ENCODE data around the gene TBCK.

TBCK gene

DNA sequence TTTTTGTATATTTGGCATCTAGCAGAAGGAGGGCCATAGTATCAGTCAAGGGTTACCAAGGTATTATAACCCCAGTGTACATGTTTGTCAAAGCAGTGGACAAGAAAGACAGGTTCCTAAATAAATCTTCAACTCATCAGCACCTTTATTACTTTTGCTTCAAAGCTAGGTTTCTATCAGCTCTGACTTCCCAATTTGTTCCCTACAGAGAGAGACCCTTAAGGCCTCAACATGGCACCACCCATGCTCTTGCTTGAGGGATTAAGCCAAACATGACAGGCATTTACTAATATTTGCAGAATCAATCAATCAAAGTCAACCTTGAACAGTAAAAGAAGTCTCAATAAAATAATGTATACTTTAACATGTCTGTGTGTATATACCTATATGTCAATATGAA lies 9.4 kb downstream of the TBCK start:
- no peak for TF ChIP-seq GATA2 (IDR thresholded peaks at IDR 0.05; ENCODE audit: low read depth, low read length)
- TF ChIP-seq GATA3 (IDR thresholded peaks at IDR 0.05; ENCODE audit: low read depth, low read length), result no peak

DNA sequence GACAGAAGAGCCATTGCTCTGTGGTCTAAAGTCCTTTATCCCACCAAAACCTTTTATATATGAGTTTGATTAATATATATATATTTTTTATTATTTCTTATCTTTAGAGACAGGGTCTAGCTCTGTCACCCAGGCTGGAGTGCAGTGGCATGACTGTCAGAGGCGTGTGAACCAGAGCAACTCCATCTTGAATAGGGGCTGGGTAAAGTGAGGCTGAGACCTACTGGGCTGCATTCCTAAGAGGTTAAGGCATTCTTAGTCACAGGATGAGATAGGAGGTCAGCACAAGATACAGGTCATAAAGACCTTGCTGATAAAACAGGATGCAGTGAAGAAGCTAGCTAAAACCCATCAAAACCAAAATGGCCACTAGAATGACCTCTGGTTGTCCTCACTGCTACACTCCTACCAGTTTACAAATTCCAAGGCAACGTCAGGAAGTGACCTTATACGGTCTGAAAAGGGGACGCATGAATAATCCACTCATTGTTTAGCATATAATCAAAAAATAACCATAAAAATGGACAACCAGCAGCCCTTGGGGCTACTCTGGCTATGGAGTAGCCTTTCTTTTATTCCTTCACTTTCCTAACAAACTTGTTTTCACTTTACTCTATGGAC lies 10.5 kb downstream of the TBCK start:
- TF ChIP-seq GATA2 (IDR thresholded peaks at IDR 0.05; ENCODE audit: low read depth, low read length) (no peak), GATA3 (IDR thresholded peaks at IDR 0.05; ENCODE audit: low read depth, low read length) (no peak)

DNA sequence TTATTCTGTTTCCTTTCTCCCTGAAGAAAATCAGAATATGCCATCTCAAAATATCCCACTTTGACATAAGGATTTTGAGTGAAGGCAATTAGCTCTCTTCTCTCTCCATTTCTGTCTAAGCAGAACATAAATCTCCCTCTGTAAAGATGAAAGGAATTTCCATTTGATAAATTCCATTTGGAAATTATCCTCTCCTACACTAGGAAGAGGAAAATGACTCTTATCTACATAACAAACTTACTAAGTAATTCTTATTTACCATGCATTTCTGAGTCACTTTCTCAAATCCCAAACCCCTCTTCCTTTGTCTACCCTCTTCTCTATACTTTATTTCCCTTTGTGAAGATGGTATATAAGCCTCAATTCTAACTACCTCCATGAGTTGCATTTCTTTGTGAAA lies 11.4 kb downstream of the TBCK start:
- TF ChIP-seq GATA2 (IDR thresholded peaks at IDR 0.05; ENCODE audit: low read depth, low read length) (no peak), GATA3 (IDR thresholded peaks at IDR 0.05; ENCODE audit: low read depth, low read length) (no peak)

DNA sequence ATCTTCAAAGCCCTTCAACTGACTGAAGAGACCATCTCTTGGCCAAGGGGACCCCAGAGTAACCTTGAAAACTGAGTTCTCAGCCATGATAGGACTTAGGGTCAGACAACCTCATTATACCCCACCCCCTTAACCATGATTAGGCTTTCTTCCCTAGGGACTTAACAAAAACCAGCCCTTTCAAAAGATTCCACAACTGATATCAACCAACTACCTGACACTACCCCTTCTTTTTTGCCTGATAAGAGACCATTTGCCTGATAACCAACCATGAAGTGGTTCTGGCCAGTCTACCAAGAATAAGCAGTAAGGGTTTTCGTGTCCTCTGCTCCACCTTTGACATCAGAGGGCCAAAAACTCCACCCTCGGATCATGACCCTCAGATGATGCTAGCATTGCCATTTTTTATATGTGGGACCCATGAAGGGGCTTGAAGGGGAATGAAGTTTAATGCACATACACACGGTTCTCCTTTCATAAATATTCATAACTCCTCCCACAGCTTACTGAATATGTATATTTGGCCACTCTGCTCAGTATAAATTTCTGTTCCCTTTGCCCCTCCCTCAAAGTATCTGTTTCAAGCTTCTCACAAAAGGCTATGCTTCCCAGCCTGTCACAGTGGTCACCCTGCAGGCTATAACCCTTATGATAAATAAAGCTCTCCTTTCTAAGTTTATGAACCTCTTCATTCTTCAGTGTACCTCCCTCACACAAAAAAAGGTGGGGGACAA lies 12.3 kb downstream of the TBCK start:
- TF ChIP-seq GATA2 (IDR thresholded peaks at IDR 0.05; ENCODE audit: low read depth, low read length), result no peak
- no peak for TF ChIP-seq GATA3 (IDR thresholded peaks at IDR 0.05; ENCODE audit: low read depth, low read length)

DNA sequence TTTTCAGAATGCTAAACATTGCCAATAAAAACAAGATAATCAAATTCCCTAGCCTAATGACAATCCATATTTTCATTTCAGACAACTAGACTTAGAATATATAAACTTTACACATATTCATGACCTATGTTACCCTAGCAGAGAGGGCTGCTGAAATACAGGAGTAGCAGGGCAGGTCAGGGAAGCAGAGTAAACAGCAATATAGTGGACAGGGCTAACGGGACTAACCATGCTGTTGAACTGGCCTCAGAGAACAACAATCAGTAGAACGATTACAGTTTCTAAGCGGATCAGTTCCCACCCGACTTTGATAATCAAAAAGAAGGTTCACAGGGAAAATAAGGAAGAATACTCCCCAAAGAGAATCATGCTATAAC lies 14.0 kb downstream of the TBCK start:
- TF ChIP-seq GATA3 (IDR thresholded peaks at IDR 0.05; ENCODE audit: low read depth, low read length), result no peak
- no peak for TF ChIP-seq GATA2 (IDR thresholded peaks at IDR 0.05; ENCODE audit: low read depth, low read length)

DNA sequence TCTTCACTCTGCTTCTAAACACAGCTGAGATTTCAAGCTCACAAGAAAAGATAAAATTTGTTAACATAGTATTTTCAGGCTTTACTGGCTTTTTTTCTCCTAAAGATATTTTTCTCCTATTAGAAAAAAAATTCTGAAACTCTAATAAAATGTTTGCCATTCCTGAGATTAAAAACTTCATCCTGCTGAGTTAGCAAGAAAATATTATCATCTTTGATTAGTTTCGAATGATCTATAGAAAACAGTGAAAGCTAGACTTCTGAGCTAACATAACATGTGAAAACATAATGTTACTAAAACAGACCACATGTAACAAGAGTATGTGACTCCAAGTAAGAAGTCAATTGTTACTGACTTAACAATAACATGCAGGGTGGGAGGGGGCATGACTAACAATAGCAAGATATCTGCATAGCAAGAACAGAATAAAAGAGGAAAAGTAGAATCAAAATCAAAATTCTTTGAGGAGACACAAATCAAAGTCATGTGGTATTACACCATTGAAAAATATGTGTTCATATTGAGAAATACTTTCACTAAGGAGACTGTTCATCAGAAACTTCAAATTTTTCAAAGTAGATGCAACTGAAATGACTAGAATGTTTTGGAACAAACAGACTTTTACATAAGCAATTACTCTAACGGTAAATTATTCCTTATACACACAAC lies 14.5 kb downstream of the TBCK start:
- TF ChIP-seq GATA3 (IDR thresholded peaks at IDR 0.05; ENCODE audit: low read depth, low read length), result no peak
- no peak for TF ChIP-seq GATA2 (IDR thresholded peaks at IDR 0.05; ENCODE audit: low read depth, low read length)

DNA sequence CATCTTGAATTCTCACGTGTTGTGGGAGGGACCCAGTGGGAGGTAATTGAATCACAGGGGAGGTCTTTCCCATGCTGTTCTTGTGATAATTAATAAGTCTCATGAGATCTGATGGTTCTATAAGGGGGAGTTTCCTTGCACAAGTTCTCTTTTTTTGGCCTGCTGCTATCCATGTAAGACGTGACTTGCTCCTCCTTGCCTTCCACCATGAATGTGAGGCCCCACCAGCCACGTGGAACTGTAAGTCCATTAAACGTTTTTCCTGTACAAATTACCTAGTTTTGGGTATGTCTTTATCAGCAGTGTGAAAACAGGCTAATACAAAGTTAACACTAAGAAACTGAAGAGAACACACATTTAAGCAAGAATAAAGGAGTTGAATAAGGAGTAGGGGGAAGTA lies 16.0 kb downstream of the TBCK start:
- no peak for TF ChIP-seq GATA2 (IDR thresholded peaks at IDR 0.05; ENCODE audit: low read depth, low read length)

DNA sequence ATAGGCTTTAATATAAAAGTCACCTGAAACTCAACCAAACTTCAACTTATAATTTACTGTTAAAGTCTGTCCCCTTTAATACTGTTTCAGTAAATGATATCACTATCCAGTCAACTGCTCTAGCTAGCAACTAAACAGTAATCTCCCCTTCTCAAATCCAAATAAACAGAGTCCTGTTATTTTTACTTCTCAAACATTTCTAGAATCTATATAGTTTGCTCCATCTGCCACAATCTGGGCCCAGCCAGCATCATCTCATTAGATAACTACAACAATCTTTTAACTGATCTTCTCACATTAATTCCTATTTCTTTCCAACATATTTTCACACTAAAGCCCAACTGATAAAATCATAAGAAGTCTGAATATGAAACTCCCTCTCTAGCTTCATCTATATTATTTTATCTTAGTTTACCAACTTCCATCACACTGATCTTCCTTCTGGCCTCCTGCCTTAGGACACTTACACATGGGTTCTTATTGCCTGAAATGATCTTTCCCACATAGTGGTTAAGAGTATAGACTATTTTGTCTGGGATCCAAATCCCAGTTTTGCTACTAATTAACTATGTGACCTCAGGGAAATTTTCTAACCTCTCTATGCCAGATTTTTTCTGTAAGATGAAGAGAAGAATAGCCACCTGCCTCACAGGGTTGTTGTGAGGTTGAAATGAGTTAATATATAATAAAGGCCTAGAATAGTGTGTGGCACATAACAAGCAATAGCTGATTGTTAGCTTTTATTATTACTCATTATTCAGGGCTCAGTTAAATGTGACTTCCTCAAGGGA lies 18.6 kb downstream of the TBCK start:
- TF ChIP-seq GATA3 (IDR thresholded peaks at IDR 0.05; ENCODE audit: low read depth, low read length) (no peak), GATA2 (IDR thresholded peaks at IDR 0.05; ENCODE audit: low read depth, low read length) (no peak)

DNA sequence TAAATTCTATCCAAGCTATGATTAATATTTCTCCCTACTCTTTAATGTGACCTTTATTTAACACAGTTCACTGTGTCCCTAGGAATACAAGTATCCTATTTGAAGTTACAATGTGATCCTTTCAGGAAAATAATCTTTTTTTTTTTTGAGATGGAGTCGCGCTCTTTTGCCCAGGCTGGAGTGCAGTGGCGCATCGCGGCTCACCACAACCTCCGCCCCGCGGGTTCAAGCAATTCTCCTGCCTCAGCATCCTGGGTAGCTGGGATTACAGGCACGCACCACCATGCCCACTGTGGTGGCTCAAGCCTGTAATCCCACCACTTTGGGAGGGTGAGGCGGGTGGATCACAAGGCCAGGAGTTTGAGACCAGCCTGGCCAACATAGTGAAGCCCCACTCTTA lies 21.9 kb downstream of the TBCK start:
- no peak for TF ChIP-seq GATA2 (IDR thresholded peaks at IDR 0.05; ENCODE audit: low read depth, low read length)
- TF ChIP-seq GATA3 (IDR thresholded peaks at IDR 0.05; ENCODE audit: low read depth, low read length), result no peak

DNA sequence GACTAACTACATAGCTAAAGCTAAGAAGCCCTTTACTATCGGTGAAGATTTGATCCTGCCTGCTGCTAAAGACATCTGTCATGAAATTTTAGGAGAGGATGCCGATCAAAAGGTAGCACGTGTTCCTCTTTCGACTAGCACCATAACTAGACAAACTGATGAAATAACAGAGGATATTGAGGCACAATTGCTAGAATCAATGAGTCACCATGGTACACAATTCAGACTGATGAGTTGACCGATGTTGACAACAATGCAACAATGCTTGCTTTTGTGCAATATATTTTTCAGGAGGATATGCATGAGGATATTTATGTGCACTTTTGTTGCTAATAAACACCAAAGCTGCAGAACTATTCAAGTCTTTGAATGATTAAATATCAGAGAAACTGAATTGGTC lies 24.3 kb downstream of the TBCK start:
- no peak for TF ChIP-seq GATA2 (IDR thresholded peaks at IDR 0.05; ENCODE audit: low read depth, low read length)
- no peak for TF ChIP-seq GATA3 (IDR thresholded peaks at IDR 0.05; ENCODE audit: low read depth, low read length)

DNA sequence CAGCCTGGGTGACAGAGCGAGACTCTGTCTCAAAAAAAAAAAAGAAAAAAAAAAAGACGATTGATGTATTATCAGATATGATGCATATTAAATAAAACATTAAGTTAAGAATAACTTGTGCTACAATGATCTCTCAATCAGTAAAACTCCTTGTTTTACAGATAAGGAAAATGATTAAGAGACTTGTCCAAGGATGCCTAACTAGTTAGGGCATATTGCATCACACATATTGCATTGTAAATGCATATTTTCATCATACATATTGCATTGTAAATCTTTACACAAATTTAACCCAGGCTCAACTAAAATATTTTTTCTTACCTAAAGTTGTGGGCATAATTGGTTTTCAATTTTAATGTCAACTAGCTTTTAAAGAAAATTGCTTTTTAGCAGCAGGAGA lies 26.3 kb downstream of the TBCK start:
- TF ChIP-seq GATA3 (IDR thresholded peaks at IDR 0.05; ENCODE audit: low read depth, low read length) (no peak), GATA2 (IDR thresholded peaks at IDR 0.05; ENCODE audit: low read depth, low read length) (no peak)

DNA sequence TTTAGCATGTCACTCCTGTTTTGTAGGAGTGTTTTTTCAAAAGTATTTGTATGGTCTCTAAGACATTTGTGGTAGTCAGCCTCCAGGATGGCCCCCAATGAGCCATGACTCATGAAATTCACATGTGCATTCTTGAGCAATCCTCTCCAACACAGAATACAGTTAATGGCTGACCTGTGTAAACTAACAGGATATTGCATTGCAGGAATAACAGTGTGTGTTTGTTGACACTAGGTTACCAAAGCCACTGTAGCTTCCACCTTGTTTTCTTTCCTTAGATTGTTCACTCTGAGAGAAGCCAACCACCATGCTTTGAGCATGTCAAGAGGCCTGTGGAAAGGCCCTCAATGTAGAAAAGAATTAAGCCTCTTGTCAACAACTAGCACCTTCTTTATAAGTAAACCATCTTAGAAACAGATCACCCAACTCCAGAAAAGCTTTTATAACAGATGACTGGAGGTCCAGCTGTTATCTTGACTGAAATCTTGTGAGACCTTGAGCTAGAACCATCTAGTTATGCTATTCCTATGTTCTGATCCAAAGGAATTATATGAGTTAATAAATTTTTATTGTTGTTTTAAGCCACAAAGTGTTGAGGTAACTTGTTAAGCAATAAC lies 28.5 kb downstream of the TBCK start:
- no peak for TF ChIP-seq GATA2 (IDR thresholded peaks at IDR 0.05; ENCODE audit: low read depth, low read length)
- TF ChIP-seq GATA3 (IDR thresholded peaks at IDR 0.05; ENCODE audit: low read depth, low read length), result no peak

DNA sequence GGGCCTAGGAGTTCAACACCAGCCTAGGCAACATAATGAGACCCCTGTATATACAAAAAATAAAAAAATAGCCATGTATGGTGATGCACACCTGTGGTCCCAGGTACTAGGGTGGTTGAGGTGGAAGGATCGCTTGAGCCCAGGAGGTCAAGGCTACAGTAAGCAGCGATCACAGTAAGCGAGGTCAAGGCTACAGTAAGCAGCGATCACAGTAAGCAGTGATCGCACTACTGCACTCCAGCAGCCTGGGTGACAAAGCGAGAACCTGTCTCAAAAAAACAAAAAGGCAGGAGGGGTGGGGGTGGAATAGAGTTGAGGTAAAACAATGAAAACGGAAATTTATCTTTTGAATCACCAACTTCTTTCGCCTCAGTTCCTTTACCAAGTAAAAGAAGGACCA lies 29.4 kb downstream of the TBCK start:
- no peak for TF ChIP-seq GATA2 (IDR thresholded peaks at IDR 0.05; ENCODE audit: low read depth, low read length)
- TF ChIP-seq GATA3 (IDR thresholded peaks at IDR 0.05; ENCODE audit: low read depth, low read length), result no peak

DNA sequence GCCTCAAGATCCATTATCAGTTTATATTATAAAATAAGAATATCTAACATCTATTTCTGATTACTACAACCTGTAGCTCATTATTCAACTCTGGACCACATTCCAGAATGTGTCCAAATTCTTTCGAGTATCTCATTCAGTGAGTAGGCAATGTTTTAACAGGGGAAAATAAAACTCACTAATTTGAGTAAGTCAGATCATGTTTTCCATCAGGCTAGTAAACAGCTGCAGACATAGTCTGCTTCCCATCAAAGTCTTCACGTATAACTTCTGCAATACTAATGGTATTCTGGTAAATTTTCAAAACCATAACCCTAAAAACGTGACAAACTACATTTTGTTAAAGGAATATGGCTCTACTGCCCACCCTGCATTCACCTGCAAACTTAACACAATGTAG lies 31.8 kb downstream of the TBCK start:
- TF ChIP-seq GATA2 (IDR thresholded peaks at IDR 0.05; ENCODE audit: low read depth, low read length) (no peak), GATA3 (IDR thresholded peaks at IDR 0.05; ENCODE audit: low read depth, low read length) (no peak)

Measured in SH-SY5Y (cell line).